ENCODE measurements around the gene SERPINB12.

The SERPINB12 gene

GRCh38 chr18:63552581-63552980, 10.4 kb downstream of the SERPINB12 start:
- DNase-seq = no peak

GRCh38 chr18:63553081-63553480, 10.9 kb downstream of the SERPINB12 start:
- peak; percentile 75 to 80 for DNase-seq

- DNase-seq = no peak
Observed at GRCh38 chr18:63559567-63560491, 17.7 kb downstream of the SERPINB12 start.

- no peak for DNase-seq
Observed at GRCh38 chr18:63562284-63562683, 20.1 kb downstream of the SERPINB12 start.

GRCh38 chr18:63564021-63564420, 21.9 kb downstream of the SERPINB12 start:
- DNase-seq = no peak

- DNase-seq = no peak
Observed at GRCh38 chr18:63564561-63564960, 22.4 kb downstream of the SERPINB12 start.

GRCh38 chr18:63567276-63567675, 25.1 kb downstream of the SERPINB12 start:
- no peak for DNase-seq

GRCh38 chr18:63567825-63568224, 25.7 kb downstream of the SERPINB12 start:
- no peak for DNase-seq

- DNase-seq = no peak
Observed at GRCh38 chr18:63570721-63571120, 28.6 kb downstream of the SERPINB12 start.

- peak; percentile 83 to 86 for DNase-seq
Observed at GRCh38 chr18:63575681-63576080, 33.5 kb downstream of the SERPINB12 start.

- peak; percentile 62 to 63 for DNase-seq
Observed at GRCh38 chr18:63578357-63578958, 36.3 kb downstream of the SERPINB12 start.

GRCh38 chr18:63579616-63580015, 37.4 kb downstream of the SERPINB12 start:
- peak; percentile 90 to 93 for DNase-seq

- DNase-seq = no peak
Observed at GRCh38 chr18:63585988-63586387, 43.8 kb downstream of the SERPINB12 start.

GRCh38 chr18:63586431-63586830, 44.3 kb downstream of the SERPINB12 start:
- no peak for DNase-seq

- DNase-seq = no peak
Observed at GRCh38 chr18:63586966-63587365, 44.8 kb downstream of the SERPINB12 start, which contains the start of gene SERPINB13. Gene SERPINB13 (plus strand): TSS chr18:63587343. CDS start chr18:63588668, 1,325 bp downstream.

- peak; percentile 19 to 47 for DNase-seq
Observed at GRCh38 chr18:63588909-63589308, 46.7 kb downstream of the SERPINB12 start.

- peak; percentile 94 to 96 for DNase-seq
Observed at GRCh38 chr18:63590373-63590772, 48.2 kb downstream of the SERPINB12 start.

- no peak for DNase-seq
Observed at GRCh38 chr18:63590966-63591695, 49.0 kb downstream of the SERPINB12 start.

- no peak for DNase-seq
Observed at GRCh38 chr18:63591725-63592124, 49.6 kb downstream of the SERPINB12 start.

- DNase-seq = no peak
Observed at GRCh38 chr18:63592471-63592870, 50.3 kb downstream of the SERPINB12 start.

- DNase-seq = no peak
Observed at GRCh38 chr18:63596964-63597363, 54.8 kb downstream of the SERPINB12 start.

GRCh38 chr18:63603355-63603754, 61.2 kb downstream of the SERPINB12 start:
- no peak for DNase-seq

GRCh38 chr18:63603772-63604171, 61.6 kb downstream of the SERPINB12 start:
- DNase-seq = no peak

Measured in AML-193 (cell line).